Measurements from ENCODE around the gene TAF1B.
"Not testable (repeated sequence)": the region's sequence is repeated elsewhere in the genome, so short reads cannot be mapped to it uniquely, and the experiment has no call there.

TAF1B gene

DNA sequence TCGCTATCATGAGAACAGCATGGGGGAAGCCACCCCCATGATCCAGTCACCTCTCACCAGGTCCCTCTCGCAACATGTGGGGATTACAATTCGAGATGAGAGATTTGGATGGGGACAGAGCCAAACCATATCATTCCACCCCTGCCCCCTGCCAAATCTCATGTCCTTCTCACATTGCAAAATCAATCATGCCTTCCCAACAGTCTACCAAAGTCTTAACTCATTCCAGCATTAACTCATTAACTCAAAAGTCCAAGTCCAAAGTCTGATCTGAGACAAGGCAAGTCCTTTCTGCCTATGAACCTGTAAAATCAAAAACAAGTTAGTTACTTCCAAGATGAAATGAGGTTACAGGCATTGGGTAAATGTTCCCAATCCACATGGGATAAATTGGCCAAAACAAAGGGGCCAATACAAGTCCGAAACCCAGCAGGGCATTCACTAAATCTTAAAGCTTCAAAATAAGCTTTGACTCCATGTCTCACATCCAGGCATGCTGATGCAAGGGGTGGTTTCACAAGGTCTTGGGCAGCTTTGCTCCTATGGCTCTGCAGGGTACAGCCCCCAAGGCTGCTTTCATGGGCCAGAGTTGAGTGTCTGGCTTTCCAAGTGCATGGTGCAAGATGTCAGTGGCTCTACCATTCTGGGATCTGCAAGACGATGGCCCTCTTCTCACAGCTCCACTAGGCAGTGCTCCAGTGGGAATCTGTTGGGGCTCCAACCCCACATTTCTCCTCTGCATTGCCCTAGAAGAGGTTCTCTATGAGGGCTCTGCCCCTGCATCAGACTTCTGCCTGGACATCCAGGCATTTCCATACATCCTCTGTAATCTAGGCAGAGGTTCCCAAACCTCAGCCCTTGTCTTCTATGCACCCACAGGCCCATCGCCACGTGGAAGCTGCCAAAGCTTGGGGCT, 14.8 kb downstream of the TAF1B start:
- TF ChIP-seq, protein P1, sequence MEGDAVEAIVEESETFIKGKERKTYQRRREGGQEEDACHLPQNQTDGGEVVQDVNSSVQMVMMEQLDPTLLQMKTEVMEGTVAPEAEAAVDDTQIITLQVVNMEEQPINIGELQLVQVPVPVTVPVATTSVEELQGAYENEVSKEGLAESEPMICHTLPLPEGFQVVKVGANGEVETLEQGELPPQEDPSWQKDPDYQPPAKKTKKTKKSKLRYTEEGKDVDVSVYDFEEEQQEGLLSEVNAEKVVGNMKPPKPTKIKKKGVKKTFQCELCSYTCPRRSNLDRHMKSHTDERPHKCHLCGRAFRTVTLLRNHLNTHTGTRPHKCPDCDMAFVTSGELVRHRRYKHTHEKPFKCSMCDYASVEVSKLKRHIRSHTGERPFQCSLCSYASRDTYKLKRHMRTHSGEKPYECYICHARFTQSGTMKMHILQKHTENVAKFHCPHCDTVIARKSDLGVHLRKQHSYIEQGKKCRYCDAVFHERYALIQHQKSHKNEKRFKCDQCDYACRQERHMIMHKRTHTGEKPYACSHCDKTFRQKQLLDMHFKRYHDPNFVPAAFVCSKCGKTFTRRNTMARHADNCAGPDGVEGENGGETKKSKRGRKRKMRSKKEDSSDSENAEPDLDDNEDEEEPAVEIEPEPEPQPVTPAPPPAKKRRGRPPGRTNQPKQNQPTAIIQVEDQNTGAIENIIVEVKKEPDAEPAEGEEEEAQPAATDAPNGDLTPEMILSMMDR (IDR thresholded peaks at IDR 0.05; ENCODE audit: extremely low read depth, insufficient read depth, missing control alignments): no peak
- in situ Hi-C loops (cut with MboI; ENCODE audit: low pct_unique_long_range_greater_than_20kb, low sequenced_read_pairs, unreplicated experiment): no loop called here
- no peak for DNase-seq (ENCODE audit: low spot score)

DNA sequence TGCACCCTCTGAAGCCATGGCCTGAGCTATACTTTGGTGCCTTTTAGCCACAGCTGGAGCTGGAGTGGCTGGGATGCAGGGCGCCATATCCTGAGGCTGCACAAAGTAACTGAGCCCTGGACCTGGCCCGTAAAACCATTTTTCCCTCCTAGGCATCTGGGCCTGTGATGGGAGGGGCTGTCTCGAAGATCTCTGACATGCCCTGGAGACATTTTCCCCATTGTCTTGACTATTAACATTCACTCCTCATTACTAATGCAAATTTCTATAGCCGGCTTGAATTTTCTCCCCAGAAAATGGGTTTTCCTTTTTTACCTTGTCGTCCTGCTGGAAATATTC, 15.4 kb downstream of the TAF1B start:
- no peak for DNase-seq (ENCODE audit: low spot score)
- TF ChIP-seq, protein P1 (IDR thresholded peaks at IDR 0.05; ENCODE audit: extremely low read depth, insufficient read depth, missing control alignments): no peak
- in situ Hi-C loops (cut with MboI; ENCODE audit: low pct_unique_long_range_greater_than_20kb, low sequenced_read_pairs, unreplicated experiment): no loop called here

- in situ Hi-C loops (cut with MboI; ENCODE audit: low pct_unique_long_range_greater_than_20kb, low sequenced_read_pairs, unreplicated experiment); DNase-seq (ENCODE audit: low spot score): not testable (repeated sequence)
Observed at GRCh38 chr2:9860922-9861580, 17.8 kb downstream of the TAF1B start.

- TF ChIP-seq, protein P1 (IDR thresholded peaks at IDR 0.05; ENCODE audit: extremely low read depth, insufficient read depth, missing control alignments): no peak
- in situ Hi-C loops (cut with MboI; ENCODE audit: low pct_unique_long_range_greater_than_20kb, low sequenced_read_pairs, unreplicated experiment): no loop called here
- DNase-seq (ENCODE audit: low spot score): no peak
Observed at GRCh38 chr2:9867881-9868280, 24.6 kb downstream of the TAF1B start.

DNA sequence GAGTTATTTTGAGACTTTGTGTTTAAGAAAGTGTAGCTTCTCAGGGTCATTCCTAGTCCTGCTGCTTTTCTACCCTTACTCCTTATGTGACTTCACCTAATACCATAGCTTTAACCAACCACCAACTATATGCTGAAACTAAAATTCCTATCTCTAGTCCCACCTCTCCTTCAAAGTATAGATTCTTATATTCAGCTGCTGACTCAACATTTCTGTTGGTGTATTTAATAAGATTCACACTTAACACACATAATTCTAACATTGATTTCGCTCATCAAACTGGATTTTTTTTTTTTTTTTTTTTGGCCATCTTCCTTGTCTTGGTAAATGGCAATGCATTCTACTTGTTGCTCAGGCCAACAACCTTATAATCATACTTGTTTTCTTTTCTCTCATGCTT, 30.1 kb downstream of the TAF1B start:
- DNase-seq (ENCODE audit: low spot score): no peak
- in situ Hi-C loops (cut with MboI; ENCODE audit: low pct_unique_long_range_greater_than_20kb, low sequenced_read_pairs, unreplicated experiment): no loop called here
- TF ChIP-seq, protein P1 (IDR thresholded peaks at IDR 0.05; ENCODE audit: extremely low read depth, insufficient read depth, missing control alignments): no peak

DNA sequence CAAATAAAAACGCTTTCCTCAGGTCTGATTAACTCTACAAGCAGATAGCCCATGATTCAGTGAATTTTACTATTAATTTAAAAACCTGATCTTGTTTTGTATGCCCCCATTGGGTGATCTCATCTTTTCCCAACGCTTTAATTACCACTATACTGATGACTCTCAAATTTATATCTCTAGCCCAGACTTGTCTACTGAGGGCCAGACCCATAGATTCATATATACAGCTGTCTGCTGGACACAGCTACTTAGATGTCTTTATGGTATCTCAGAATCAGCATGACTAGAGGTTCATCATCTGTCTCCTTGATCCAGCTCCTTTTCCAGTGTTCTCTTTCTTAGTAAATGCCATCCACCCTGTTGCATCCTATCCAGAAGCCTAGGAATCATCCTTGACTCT, 33.8 kb downstream of the TAF1B start:
- TF ChIP-seq, protein P1 (IDR thresholded peaks at IDR 0.05; ENCODE audit: extremely low read depth, insufficient read depth, missing control alignments): no peak
- in situ Hi-C loops (cut with MboI; ENCODE audit: low pct_unique_long_range_greater_than_20kb, low sequenced_read_pairs, unreplicated experiment): no loop called here
- DNase-seq (ENCODE audit: low spot score): no peak

GRCh38 chr2:9877726-9878125, 34.5 kb downstream of the TAF1B start:
- DNase-seq (ENCODE audit: low spot score): no peak
- TF ChIP-seq, protein P1 (IDR thresholded peaks at IDR 0.05; ENCODE audit: extremely low read depth, insufficient read depth, missing control alignments): no peak
- in situ Hi-C loops (cut with MboI; ENCODE audit: low pct_unique_long_range_greater_than_20kb, low sequenced_read_pairs, unreplicated experiment): no loop called here
